Gastroesophageal sphincter (tissue), 4 donors: ENCODE results near the gene CPNE4. TPM values are rescaled to one million over a fixed set of nuclear protein-coding genes. Genes with fewer than 3 reads are reported as not detected.
"Not testable (repeated sequence)": the region's sequence is repeated elsewhere in the genome, so short reads cannot be mapped to it uniquely, and the experiment has no call there.

Experiments used
- ATAC-seq: fragments of 150-250 bp; one replicate; pipeline ENCODE4 v1.9.1; 2016; ENCODE audit warnings: mild to moderate bottlenecking, moderate library complexity
- H3K27ac ChIP-seq, 4 donors: fragments of 200-600 bp; sonication (generic) in 3 of 4; 1 replicate in 3 of 4; 2 replicates in 1 of 4; pipeline ENCODE4 v1.5.1; 2016 to 2019
- H3K27me3 ChIP-seq: fragments of 200-600 bp; sonication (generic); one replicate; pipeline ENCODE4 v1.5.1; 2019
- H3K36me3 ChIP-seq, 2 donors: fragments of 200-600 bp; sonication (generic); one replicate each; pipeline ENCODE4 v1.5.1; 2019; ENCODE audit warnings: control low read depth in 1 of 2
- H3K4me1 ChIP-seq, 3 donors: fragments of 200-600 bp; sonication (generic); 1 replicate in 2 of 3; 2 replicates in 1 of 3; pipeline ENCODE4 v1.5.1; 2016 to 2019; ENCODE audit warnings: control low read depth in 2 of 3
- H3K4me3 ChIP-seq, 2 donors: fragments of 200-600 bp; sonication (generic); one replicate each; pipeline ENCODE4 v1.5.1; 2019; ENCODE audit warnings: mild to moderate bottlenecking in 1 of 2, moderate library complexity in 1 of 2
- H3K9me3 ChIP-seq, 3 donors: fragments of 200-600 bp; sonication (generic); one replicate each; pipeline ENCODE4 v1.5.1; 2017 to 2019; ENCODE audit warnings: control low read depth in 2 of 3
- EP300 ChIP-seq: sonication (generic); formaldehyde crosslinking; IDR thresholded peaks from one replicate; pipeline ENCODE4 v1.6.1; 2017; ENCODE audit warnings: antibody characterized with exemption, mild to moderate bottlenecking
- POLR2A ChIP-seq, 2 donors: fragments of 450-650 bp; IDR thresholded peaks; one replicate each; pipeline ENCODE4 v1.6.1; 2017; ENCODE audit warnings: antibody characterized with exemption in 2 of 2, mild to moderate bottlenecking in 2 of 2, moderate library complexity in 1 of 2
- POLR2AphosphoS5 ChIP-seq: sonication (generic); formaldehyde crosslinking; IDR thresholded peaks from one replicate; pipeline ENCODE4 v1.6.1; 2017; ENCODE audit warnings: antibody characterized with exemption
- WGBS, 2 donors: methylation state at CpG; one replicate each; pipeline ENCODE4 v1.1.5; 2018; ENCODE audit warnings: low coverage in 1 of 2; 5-methylcytosine and 5-hydroxymethylcytosine counted together
- total RNA-seq, 4 donors: library from RNA; depleted of rRNA; stranded (reverse); fragments of >200 nt; gene quantifications; one replicate each; pipeline ENCODE4 v1.1.0, GENCODE V29; 2016
- TF ChIP-seq, protein P1 (sequence below), 4 experiments: fragments of 200-600 bp in 2 of 4; fragments of 450-650 bp in 2 of 4; sonication (generic) in 1 of 4; IDR thresholded peaks; one replicate each; pipeline ENCODE4 v1.5.1; 2017 to 2019; ENCODE audit warnings: antibody characterized with exemption in 4 of 4, mild to moderate bottlenecking in 2 of 4, moderate library complexity in 2 of 4

CPNE4 gene
- total RNA-seq, 4 donors from 2014 or later, result not detected

DNA sequence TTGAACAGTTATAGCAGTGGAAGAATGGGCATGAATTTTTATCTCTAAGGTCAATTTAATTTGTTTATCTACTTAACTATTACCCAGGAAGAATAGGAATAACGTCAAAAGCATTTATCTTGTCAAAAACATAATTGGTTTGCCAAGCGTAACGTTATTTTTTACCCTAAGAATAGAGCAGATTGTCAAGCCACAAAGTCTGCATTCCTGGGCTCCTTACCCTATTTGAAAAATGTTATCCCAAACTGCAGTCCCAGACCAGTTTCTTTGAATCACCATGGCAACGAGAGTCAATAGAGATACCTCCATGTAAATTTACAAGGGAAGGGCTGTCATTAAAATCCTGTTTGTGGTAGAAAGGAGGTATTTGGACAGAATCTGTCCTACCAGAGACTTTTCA lies 61.1 kb downstream of the CPNE4 start:
- H3K4me3 ChIP-seq, result no peak overlapping the region
- H3K27me3 ChIP-seq, result no peaks in the 10 kb centered on the region
- TF ChIP-seq, protein P1, sequence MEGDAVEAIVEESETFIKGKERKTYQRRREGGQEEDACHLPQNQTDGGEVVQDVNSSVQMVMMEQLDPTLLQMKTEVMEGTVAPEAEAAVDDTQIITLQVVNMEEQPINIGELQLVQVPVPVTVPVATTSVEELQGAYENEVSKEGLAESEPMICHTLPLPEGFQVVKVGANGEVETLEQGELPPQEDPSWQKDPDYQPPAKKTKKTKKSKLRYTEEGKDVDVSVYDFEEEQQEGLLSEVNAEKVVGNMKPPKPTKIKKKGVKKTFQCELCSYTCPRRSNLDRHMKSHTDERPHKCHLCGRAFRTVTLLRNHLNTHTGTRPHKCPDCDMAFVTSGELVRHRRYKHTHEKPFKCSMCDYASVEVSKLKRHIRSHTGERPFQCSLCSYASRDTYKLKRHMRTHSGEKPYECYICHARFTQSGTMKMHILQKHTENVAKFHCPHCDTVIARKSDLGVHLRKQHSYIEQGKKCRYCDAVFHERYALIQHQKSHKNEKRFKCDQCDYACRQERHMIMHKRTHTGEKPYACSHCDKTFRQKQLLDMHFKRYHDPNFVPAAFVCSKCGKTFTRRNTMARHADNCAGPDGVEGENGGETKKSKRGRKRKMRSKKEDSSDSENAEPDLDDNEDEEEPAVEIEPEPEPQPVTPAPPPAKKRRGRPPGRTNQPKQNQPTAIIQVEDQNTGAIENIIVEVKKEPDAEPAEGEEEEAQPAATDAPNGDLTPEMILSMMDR (IDR thresholded peaks at IDR 0.05), result no peak
- TF ChIP-seq POLR2AphosphoS5 (no peak), EP300 (no peak), POLR2A (IDR thresholded peaks at IDR 0.05) (no peak)
- H3K36me3 ChIP-seq, result no peaks in the 10 kb centered on the region
- WGBS, 2 donors, result 35 to 44% methylated on average over 4 of the region's 4 CpGs
- H3K9me3 ChIP-seq, result no peaks in the 10 kb centered on the region
- H3K4me1 ChIP-seq, result no peaks in the 10 kb centered on the region
- no peak overlapping the region for H3K27ac ChIP-seq
- ATAC-seq, result no peak

DNA sequence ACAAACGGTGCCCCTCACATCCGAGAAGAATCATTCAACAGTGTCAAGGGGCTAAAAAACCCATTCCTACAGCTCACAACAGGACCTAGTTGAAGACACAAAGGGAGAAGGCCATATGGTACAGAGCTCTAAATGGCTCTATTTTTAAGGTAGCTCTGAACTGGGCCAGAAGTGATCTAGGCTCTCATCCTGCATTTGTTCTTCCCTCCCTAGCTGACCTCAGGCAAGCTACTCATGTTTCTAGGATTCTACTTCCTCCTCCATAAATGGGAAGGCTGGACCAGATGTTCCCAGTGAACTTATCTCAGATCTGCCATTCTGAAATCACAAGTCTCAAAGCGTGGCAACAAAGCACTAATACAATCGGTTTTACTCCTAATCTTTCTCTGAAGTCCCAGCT lies 62.3 kb downstream of the CPNE4 start:
- WGBS, 2 donors, result 55 to 74% methylated on average over 2 to 4 of the region's 4 CpGs
- Histone ChIP-seq H3K9me3 (peaks cover 0 to 6% (median 0%) of the 10 kb centered on the region in 3 donors), H3K4me3 (no peak overlapping the region), H3K27me3 (no peaks in the 10 kb centered on the region), H3K36me3 (no peaks in the 10 kb centered on the region), H3K27ac (no peak overlapping the region), H3K4me1 (no peaks in the 10 kb centered on the region)
- ATAC-seq, result no peak
- TF ChIP-seq, protein P1 (IDR thresholded peaks at IDR 0.05), result no peak
- no peak for TF ChIP-seq EP300
- TF ChIP-seq POLR2AphosphoS5, result no peak
- no peak for TF ChIP-seq POLR2A (IDR thresholded peaks at IDR 0.05)

DNA sequence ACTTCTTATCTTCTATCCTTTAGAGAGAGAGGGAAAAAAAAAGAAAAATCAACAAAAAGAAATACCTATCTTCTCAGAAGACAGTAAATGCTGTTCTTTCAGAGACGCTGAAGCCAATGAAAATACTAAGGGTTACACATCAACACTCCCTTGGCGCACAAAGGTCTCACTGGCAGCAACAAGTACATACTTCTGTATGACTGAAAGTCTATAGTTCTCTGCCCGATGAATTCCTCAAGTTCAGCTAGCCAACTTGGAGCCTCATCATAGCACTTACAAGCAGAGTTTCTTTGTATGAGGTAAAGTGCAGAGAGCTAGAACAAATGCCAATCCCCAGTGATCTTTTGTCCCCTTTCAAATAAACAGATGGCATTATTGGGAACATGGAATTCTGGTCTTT lies 62.7 kb downstream of the CPNE4 start:
- Histone ChIP-seq H3K27me3 (no peaks in the 10 kb centered on the region), H3K36me3 (no peaks in the 10 kb centered on the region), H3K4me1 (no peaks in the 10 kb centered on the region), H3K4me3 (no peak overlapping the region), H3K27ac (no peak overlapping the region), H3K9me3 (peaks cover 0 to 11% (median 0%) of the 10 kb centered on the region in 3 donors)
- no peak for ATAC-seq
- WGBS, 2 donors, result 59 to 70% methylated on average over 3 of the region's 3 CpGs
- TF ChIP-seq, protein P1 (IDR thresholded peaks at IDR 0.05), result no peak
- TF ChIP-seq EP300, result no peak
- TF ChIP-seq POLR2A (IDR thresholded peaks at IDR 0.05), result no peak
- no peak for TF ChIP-seq POLR2AphosphoS5

DNA sequence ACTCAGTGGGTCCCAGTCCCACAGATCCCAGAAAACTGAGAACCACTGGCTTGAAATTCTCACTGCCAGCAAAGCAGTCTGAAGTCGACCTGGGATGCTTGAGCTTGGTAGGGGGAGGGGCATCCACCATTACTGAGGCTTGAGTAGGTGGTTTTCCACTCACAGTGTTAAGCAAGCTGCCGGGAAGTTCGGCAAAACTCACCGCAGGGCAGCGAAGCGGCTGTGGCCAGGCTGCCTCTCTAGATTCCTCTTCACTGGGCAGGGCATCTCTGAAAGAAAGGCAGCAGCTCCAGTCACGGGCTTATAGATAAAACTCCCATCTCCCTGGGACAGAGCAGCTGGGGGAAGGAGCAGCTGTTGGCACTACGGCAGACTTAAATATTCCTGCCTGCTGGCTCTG lies 71.4 kb downstream of the CPNE4 start:
- not testable (repeated sequence) for H3K27ac ChIP-seq, H3K4me1 ChIP-seq, H3K36me3 ChIP-seq, H3K4me3 ChIP-seq, ATAC-seq
- WGBS, 2 donors, result 0% methylated on average over 1 of the region's 8 CpGs; no CpG with 5 or more reads in 1 of the 2 donors
- peaks cover 0 to 24% (median 0%) of the 10 kb centered on the region in 3 donors for H3K9me3 ChIP-seq
- peaks cover 18% of the 10 kb centered on the region for H3K27me3 ChIP-seq

DNA sequence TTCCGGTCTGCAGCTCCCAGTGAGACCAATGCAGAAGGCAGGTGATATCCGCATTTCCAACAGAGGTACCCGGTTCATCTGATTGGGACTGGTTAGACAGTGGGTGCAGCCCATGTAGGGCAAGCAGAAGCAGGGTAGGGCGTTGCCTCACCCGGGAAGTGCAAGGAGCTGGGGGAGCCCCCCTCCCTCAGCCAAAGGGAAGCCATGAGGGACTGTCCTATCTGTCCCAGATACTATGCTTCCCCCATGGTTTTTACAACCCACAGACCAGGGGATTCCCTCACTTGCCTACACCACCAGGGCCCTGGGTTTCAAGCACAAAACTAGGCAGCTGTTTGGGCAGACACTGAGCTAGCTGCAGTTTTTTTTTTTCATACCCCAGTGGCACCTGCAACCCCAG lies 71.8 kb downstream of the CPNE4 start:
- WGBS, 2 donors, result 77 to 80% methylated on average over 1 to 3 of the region's 5 CpGs
- Histone ChIP-seq H3K4me1 (no peaks in the 10 kb centered on the region), H3K4me3 (no peak overlapping the region), H3K36me3 (no peaks in the 10 kb centered on the region), H3K27me3 (peaks cover 18% of the 10 kb centered on the region), H3K27ac (no peak overlapping the region), H3K9me3 (peaks cover 0 to 22% (median 0%) of the 10 kb centered on the region in 3 donors)
- ATAC-seq, result no peak
- TF ChIP-seq EP300 (no peak), POLR2A (IDR thresholded peaks at IDR 0.05) (no peak), POLR2AphosphoS5 (no peak)
- TF ChIP-seq, protein P1 (IDR thresholded peaks at IDR 0.05), result no peak
